ENCODE measurements around the gene OR2T11.

- TF ChIP-seq, protein P1, sequence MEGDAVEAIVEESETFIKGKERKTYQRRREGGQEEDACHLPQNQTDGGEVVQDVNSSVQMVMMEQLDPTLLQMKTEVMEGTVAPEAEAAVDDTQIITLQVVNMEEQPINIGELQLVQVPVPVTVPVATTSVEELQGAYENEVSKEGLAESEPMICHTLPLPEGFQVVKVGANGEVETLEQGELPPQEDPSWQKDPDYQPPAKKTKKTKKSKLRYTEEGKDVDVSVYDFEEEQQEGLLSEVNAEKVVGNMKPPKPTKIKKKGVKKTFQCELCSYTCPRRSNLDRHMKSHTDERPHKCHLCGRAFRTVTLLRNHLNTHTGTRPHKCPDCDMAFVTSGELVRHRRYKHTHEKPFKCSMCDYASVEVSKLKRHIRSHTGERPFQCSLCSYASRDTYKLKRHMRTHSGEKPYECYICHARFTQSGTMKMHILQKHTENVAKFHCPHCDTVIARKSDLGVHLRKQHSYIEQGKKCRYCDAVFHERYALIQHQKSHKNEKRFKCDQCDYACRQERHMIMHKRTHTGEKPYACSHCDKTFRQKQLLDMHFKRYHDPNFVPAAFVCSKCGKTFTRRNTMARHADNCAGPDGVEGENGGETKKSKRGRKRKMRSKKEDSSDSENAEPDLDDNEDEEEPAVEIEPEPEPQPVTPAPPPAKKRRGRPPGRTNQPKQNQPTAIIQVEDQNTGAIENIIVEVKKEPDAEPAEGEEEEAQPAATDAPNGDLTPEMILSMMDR (IDR thresholded peaks at IDR 0.05): no peak
- no peak for TF ChIP-seq POLR2A (IDR thresholded peaks at IDR 0.05)
Measured at GRCh38 chr1:248597589-248597988, 37.3 kb downstream of the OR2T11 start, which contains the start of gene OR2T10.
